PC-3 (cell line): ENCODE data around the gene STK36.

Experiments
- EZH2 ChIP-seq: fragments of 300-600 bp; sonication (generic); IDR thresholded peaks from one replicate; pipeline ENCODE4 v1.6.1; 2017; ENCODE audit warnings: antibody characterized with exemption, mild to moderate bottlenecking, low read length; ENCODE audit not compliant: unreplicated experiment
- TF ChIP-seq, protein P1 (sequence below): fragments of 300-600 bp; sonication (generic); conservative IDR thresholded peaks from 2 replicates; pipeline ENCODE4 v1.5.1; 2017; ENCODE audit warnings: antibody characterized with exemption, low read depth, mild to moderate bottlenecking, low read length

DNA sequence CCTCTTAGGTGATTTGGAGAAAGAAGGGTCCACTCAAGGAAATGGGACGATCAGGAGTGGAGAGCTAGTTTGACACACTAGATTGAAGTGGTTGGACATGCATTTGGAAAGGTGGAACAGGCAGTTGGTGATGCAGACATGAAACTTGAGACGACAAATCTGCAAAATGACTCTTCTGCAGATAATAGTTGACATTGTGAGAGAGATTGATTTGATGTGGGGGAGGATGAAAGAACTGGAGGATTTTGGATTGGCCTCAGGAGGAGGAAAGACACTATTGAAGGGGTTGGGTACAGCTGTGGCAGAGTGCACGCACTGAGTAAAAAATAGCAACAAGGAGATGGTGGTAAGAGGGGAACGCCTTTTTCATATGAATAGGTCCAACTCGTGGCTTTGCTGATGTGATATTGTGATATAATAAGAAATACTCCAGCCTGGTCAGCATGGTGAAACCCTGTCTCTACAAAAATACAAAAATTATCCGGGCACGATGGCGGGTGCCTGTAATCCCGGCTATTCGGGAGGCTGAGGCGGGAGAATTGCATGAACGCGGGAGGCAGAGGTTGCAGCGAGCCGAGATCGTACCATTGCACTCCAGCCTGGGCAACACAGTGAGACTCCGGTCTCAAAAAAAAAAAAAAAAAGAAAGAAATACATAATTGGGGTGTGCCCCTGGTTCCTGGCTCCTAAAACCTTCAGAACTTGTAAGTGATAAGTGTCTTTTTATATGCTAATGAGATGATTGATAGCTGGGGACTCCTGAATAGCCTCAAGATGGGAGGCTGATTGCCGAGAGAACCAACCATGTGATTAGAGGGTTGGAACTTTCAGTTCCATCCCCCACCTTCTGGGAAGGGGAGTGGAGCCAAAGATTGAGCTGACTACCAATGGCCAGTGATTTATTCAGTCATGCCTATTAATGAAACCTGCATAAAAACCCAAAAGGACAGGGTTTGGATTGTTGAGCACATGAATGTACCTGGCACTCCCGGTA, 48.5 kb downstream of the STK36 start:
- TF ChIP-seq EZH2 = no peak
- TF ChIP-seq, protein P1, sequence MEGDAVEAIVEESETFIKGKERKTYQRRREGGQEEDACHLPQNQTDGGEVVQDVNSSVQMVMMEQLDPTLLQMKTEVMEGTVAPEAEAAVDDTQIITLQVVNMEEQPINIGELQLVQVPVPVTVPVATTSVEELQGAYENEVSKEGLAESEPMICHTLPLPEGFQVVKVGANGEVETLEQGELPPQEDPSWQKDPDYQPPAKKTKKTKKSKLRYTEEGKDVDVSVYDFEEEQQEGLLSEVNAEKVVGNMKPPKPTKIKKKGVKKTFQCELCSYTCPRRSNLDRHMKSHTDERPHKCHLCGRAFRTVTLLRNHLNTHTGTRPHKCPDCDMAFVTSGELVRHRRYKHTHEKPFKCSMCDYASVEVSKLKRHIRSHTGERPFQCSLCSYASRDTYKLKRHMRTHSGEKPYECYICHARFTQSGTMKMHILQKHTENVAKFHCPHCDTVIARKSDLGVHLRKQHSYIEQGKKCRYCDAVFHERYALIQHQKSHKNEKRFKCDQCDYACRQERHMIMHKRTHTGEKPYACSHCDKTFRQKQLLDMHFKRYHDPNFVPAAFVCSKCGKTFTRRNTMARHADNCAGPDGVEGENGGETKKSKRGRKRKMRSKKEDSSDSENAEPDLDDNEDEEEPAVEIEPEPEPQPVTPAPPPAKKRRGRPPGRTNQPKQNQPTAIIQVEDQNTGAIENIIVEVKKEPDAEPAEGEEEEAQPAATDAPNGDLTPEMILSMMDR = no peak
